ENCODE results near the gene CDC23. TPM values are rescaled to one million over a fixed set of nuclear protein-coding genes. Genes with fewer than 3 reads are reported as not detected.
A peak's percentile ranks its signal among the peaks of the same experiment; 100 is the strongest.

CDC23 gene
- total and polyA plus RNA-seq, 2 donors (not counting 1 experiment from before 2014, with no cell fraction given): 11.8 to 35.4 TPM

DNA sequence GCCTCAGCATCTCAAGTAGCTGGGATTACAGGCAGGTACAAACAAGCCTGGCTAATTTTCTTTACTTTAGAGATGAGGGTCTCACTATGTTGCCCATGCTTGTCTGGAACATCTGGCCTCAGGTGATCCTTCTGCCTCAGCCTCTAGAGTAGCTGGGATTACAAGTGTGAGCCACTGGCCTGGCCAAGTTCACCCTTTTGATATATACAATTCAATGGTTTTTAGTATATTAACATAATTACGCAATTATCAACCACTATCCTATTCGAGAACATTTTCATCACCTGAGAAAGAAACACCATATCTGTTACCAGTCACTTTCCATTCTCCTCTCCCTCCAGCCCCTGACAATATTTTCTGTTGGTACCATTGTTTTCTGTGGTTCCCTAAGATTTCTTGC lies 3.7 kb upstream of the CDC23 start:
- H3K27ac Mint-ChIP-seq: no peak overlapping the region
- no peak overlapping the region for H3K4me3 ChIP-seq (ENCODE audit: control extremely low read depth in 1 of 5, extremely low read depth in 1 of 5, insufficient read depth in 1 of 5, low read depth in 2 of 5, low read length in 4 of 5)
- H3K27ac ChIP-seq (ENCODE audit: low read length in 2 of 2): no peak overlapping the region
- ChIA-PET CTCF (interaction anchor here (1.1 to 2.2 kb wide), 2 partner anchors 19 to 135 kb away, joined by 3 to 5 read pairs; partner anchors contain the start of gene KDM3B), POLR2A (no interaction called here)
- no peaks in the 10 kb centered on the region for H3K9me3 ChIP-seq (ENCODE audit: control extremely low read depth in 1 of 3, control insufficient read depth in 2 of 3, insufficient read depth in 1 of 3, low read length in 2 of 3)
- DNase-seq (no peak), ATAC-seq (ENCODE audit: low read depth) (no peak)
- H3K4me1 ChIP-seq (ENCODE audit: control insufficient read depth in 2 of 2, insufficient read depth in 2 of 2, low read length in 2 of 2): peaks cover 7 to 17% of the 10 kb centered on the region in 2 donors
- no peak for TF ChIP-seq EZH2 (IDR thresholded peaks at IDR 0.05; ENCODE audit: borderline replicate concordance, insufficient read depth, low read depth, low read length, poor library complexity, severe bottlenecking)
- TF ChIP-seq, protein P1, sequence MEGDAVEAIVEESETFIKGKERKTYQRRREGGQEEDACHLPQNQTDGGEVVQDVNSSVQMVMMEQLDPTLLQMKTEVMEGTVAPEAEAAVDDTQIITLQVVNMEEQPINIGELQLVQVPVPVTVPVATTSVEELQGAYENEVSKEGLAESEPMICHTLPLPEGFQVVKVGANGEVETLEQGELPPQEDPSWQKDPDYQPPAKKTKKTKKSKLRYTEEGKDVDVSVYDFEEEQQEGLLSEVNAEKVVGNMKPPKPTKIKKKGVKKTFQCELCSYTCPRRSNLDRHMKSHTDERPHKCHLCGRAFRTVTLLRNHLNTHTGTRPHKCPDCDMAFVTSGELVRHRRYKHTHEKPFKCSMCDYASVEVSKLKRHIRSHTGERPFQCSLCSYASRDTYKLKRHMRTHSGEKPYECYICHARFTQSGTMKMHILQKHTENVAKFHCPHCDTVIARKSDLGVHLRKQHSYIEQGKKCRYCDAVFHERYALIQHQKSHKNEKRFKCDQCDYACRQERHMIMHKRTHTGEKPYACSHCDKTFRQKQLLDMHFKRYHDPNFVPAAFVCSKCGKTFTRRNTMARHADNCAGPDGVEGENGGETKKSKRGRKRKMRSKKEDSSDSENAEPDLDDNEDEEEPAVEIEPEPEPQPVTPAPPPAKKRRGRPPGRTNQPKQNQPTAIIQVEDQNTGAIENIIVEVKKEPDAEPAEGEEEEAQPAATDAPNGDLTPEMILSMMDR (IDR thresholded peaks at IDR 0.05): no peak
- H3K9me3 Mint-ChIP-seq (ENCODE audit: insufficient read depth): no peaks in the 10 kb centered on the region
- no peak overlapping the region for H3K4me3 Mint-ChIP-seq
- intact Hi-C loops (cut with micrococcal nuclease): no loop called here
- no peaks in the 10 kb centered on the region for H4K20me1 ChIP-seq (ENCODE audit: control insufficient read depth, insufficient read depth, low read length, poor library complexity, severe bottlenecking)
- H3K27me3 ChIP-seq (replicated peaks in 1 of 4; ENCODE audit: control extremely low read depth in 1 of 4, control insufficient read depth in 3 of 4, insufficient read depth in 4 of 4, low read length in 3 of 4): peaks cover 0 to 4% (median 0%) of the 10 kb centered on the region in 4 experiments
- H3K36me3 ChIP-seq (replicated peaks in 1 of 2; ENCODE audit: control extremely low read depth in 1 of 2, control insufficient read depth in 1 of 2, extremely low read depth in 1 of 2, insufficient read depth in 2 of 2, low read length in 1 of 2): no peaks in the 10 kb centered on the region
- peaks cover 12% of the 10 kb centered on the region for H3K4me1 Mint-ChIP-seq
- H3K4me2 ChIP-seq (replicated peaks; ENCODE audit: low read depth, low read length, poor library complexity, severe bottlenecking): no peak overlapping the region
- no CpG with 5 or more reads among the region's 2 CpGs for WGBS (ENCODE audit: insufficient coverage)
- H3K79me2 ChIP-seq (ENCODE audit: control insufficient read depth, insufficient read depth, low read length): peaks cover 13% of the 10 kb centered on the region
- no peak overlapping the region for H3K9ac ChIP-seq (ENCODE audit: low read length)
- H3K27me3 Mint-ChIP-seq: peaks cover 11% of the 10 kb centered on the region
- no peak overlapping the region for H2AFZ ChIP-seq (ENCODE audit: insufficient read depth, low read depth, low read length, poor library complexity, severe bottlenecking)

DNA sequence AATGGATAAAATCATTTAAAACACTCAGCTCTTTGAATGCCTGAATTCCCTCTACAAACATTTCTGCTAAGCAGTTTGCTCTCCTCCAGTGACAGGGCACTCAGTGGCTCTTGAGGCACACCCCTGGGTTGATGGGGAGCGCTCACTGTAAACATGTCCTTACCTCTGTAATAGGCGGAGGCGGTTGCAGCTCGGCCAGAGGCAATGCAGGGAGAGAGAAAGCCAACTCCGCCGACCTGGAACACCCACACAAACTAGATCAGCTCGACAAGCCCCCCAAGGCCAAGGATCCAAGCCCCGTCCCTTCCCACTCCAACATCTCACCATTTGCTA lies 329 bp downstream of the CDC23 start:
- Mint-ChIP-seq H3K27me3 (no peaks in the 10 kb centered on the region), H3K27ac (peak overlapping the region; percentile 92), H3K4me3 (peak overlapping the region; percentile 93), H3K9me3 (ENCODE audit: insufficient read depth) (no peaks in the 10 kb centered on the region), H3K4me1 (peaks cover 19% of the 10 kb centered on the region)
- Histone ChIP-seq H3K4me1 (ENCODE audit: control insufficient read depth in 2 of 2, insufficient read depth in 2 of 2, low read length in 2 of 2) (peaks cover 10 to 20% of the 10 kb centered on the region in 2 donors), H2AFZ (ENCODE audit: insufficient read depth, low read depth, low read length, poor library complexity, severe bottlenecking) (peak overlapping the region; percentile 98), H3K27me3 (replicated peaks in 1 of 4; ENCODE audit: control extremely low read depth in 1 of 4, control insufficient read depth in 3 of 4, insufficient read depth in 4 of 4, low read length in 3 of 4) (no peaks in the 10 kb centered on the region), H4K20me1 (ENCODE audit: control insufficient read depth, insufficient read depth, low read length, poor library complexity, severe bottlenecking) (no peaks in the 10 kb centered on the region), H3K79me2 (ENCODE audit: control insufficient read depth, insufficient read depth, low read length) (peaks cover 53% of the 10 kb centered on the region), H3K36me3 (replicated peaks in 1 of 2; ENCODE audit: control extremely low read depth in 1 of 2, control insufficient read depth in 1 of 2, extremely low read depth in 1 of 2, insufficient read depth in 2 of 2, low read length in 1 of 2) (peaks cover 0 to 6% of the 10 kb centered on the region in 2 experiments), H3K9me3 (ENCODE audit: control extremely low read depth in 1 of 3, control insufficient read depth in 2 of 3, insufficient read depth in 1 of 3, low read length in 2 of 3) (no peaks in the 10 kb centered on the region), H3K9ac (ENCODE audit: low read length) (peak overlapping the region; percentile 94), H3K4me2 (replicated peaks; ENCODE audit: low read depth, low read length, poor library complexity, severe bottlenecking) (peak overlapping the region; percentile 89), H3K27ac (ENCODE audit: low read length in 2 of 2) (peak overlapping the region; percentile 52 to 87), H3K4me3 (ENCODE audit: control extremely low read depth in 1 of 5, extremely low read depth in 1 of 5, insufficient read depth in 1 of 5, low read depth in 2 of 5, low read length in 4 of 5) (peak overlapping the region; percentile 77 to 99 (median 93))
- WGBS (ENCODE audit: insufficient coverage): 0% methylated on average over 3 of the region's 8 CpGs
- ATAC-seq (ENCODE audit: low read depth) (peak; percentile 3), DNase-seq (no peak)
- intact Hi-C loops (cut with micrococcal nuclease): loop anchor here (1.0 to 5.0 kb wide), 9 partner anchors 34 to 1635 kb away; partner anchors contain the start of genes BRD8, CDC25C, DNAJC18 and EGR1
- ChIA-PET POLR2A (interaction anchor here (0.5 to 1.6 kb wide), 5 partner anchors 16 to 363 kb away, joined by 3 to 6 read pairs (median 4); partner anchors contain the start of genes FAM53C and HSPA9), CTCF (interaction anchor here (1.1 to 2.1 kb wide), 4 partner anchors 11 to 200 kb away, joined by 4 to 7 read pairs (median 4); partner anchors contain the start of gene KDM3B)
- TF ChIP-seq, protein P1 (IDR thresholded peaks at IDR 0.05): no peak
- no peak for TF ChIP-seq EZH2 (IDR thresholded peaks at IDR 0.05; ENCODE audit: borderline replicate concordance, insufficient read depth, low read depth, low read length, poor library complexity, severe bottlenecking)
